DND-41 (cell line): ENCODE measurements around the gene MED12L.
A peak's percentile ranks its signal among the peaks of the same experiment; 100 is the strongest.

Experiments used
- ATAC-seq: fragments of 200-7000 bp; cut with Tn5 transposase; 3 replicates; pipeline ENCODE4 v1.9.1; 2021; ENCODE audit warnings: low read depth; ENCODE audit not compliant: insufficient read depth
- DNase-seq: peaks from one replicate; pipeline ENCODE4 v3.0.0-alpha.2; 2020
- H2AFZ ChIP-seq: 2 replicates; pipeline ENCODE4 v1.6.0; 2012; ENCODE audit warnings: low read depth, low read length
- H3K27ac ChIP-seq: 2 replicates; pipeline ENCODE4 v1.5.1; 2012; ENCODE audit warnings: low read length, inconsistent platforms
- H3K27me3 ChIP-seq: fragments of 200-600 bp; sonication (generic); 2 replicates; pipeline ENCODE4 v1.6.0; 2012; ENCODE audit warnings: low read length, mild to moderate bottlenecking, inconsistent platforms; ENCODE audit not compliant: insufficient read depth, poor library complexity
- H3K36me3 ChIP-seq: 2 replicates; pipeline ENCODE4 v1.5.1; 2012; ENCODE audit warnings: low read length, inconsistent platforms; ENCODE audit not compliant: insufficient read depth
- H3K4me1 ChIP-seq: 2 replicates; pipeline ENCODE4 v1.5.1; 2012; ENCODE audit warnings: mild to moderate bottlenecking, low read length; ENCODE audit not compliant: insufficient read depth
- H3K4me2 ChIP-seq: 2 replicates; pipeline ENCODE4 v1.6.0; 2012; ENCODE audit warnings: mild to moderate bottlenecking, moderate library complexity, low read length, inconsistent platforms; ENCODE audit not compliant: insufficient read depth
- H3K4me3 ChIP-seq, 2 experiments: fragments of 200-600 bp in 1 of 2; shearing (Covaris generic) in 1 of 2; 2 replicates each; pipeline ENCODE4 v1.5.1; 2012 to 2016; ENCODE audit warnings: inconsistent platforms in 2 of 2, low read length in 2 of 2, mild to moderate bottlenecking in 2 of 2, low read depth in 1 of 2, moderate library complexity in 1 of 2
- H3K79me2 ChIP-seq: 2 replicates; pipeline ENCODE4 v1.6.0; 2012; ENCODE audit warnings: low read length, inconsistent platforms; ENCODE audit not compliant: insufficient read depth
- H3K9ac ChIP-seq: 2 replicates; pipeline ENCODE4 v1.6.0; 2012; ENCODE audit warnings: low read depth, mild to moderate bottlenecking, inconsistent platforms, low read length, moderate library complexity
- H3K9me3 ChIP-seq: 2 replicates; pipeline ENCODE4 v1.5.1; 2012; ENCODE audit warnings: low read length, moderate library complexity, mild to moderate bottlenecking, inconsistent platforms; ENCODE audit not compliant: insufficient read depth, severe bottlenecking
- H4K20me1 ChIP-seq: 2 replicates; pipeline ENCODE4 v1.6.0; 2012; ENCODE audit warnings: low read length; ENCODE audit not compliant: insufficient read depth
- EZH2 ChIP-seq: IDR thresholded peaks from 3 replicates; pipeline ENCODE4 v1.6.1; 2012; ENCODE audit warnings: borderline replicate concordance, low read depth, mild to moderate bottlenecking, moderate library complexity, low read length, inconsistent platforms; ENCODE audit not compliant: severe bottlenecking
- TF ChIP-seq, protein P1 (sequence below): IDR thresholded peaks from 2 replicates; pipeline ENCODE4 v1.5.1; 2012; ENCODE audit warnings: borderline replicate concordance, low read length, moderate library complexity, mild to moderate bottlenecking; ENCODE audit not compliant: poor library complexity, severe bottlenecking; ENCODE audit errors: extremely low read depth

Gene MED12L

GRCh38 chr3:151452841-151453240 is 367.4 kb downstream of the MED12L start:
- H3K4me3 ChIP-seq = no peak overlapping the region
- no peak overlapping the region for H3K9ac ChIP-seq
- H3K4me1 ChIP-seq = no peaks in the 10 kb centered on the region
- no peak overlapping the region for H3K4me2 ChIP-seq
- no peaks in the 10 kb centered on the region for H4K20me1 ChIP-seq
- no peaks in the 10 kb centered on the region for H3K36me3 ChIP-seq
- H3K27me3 ChIP-seq = no peaks in the 10 kb centered on the region
- DNase-seq (no peak), ATAC-seq (no peak; the same call in 2 of the 3 replicates)
- H3K79me2 ChIP-seq = no peaks in the 10 kb centered on the region
- no peak overlapping the region for H3K27ac ChIP-seq
- TF ChIP-seq, protein P1, sequence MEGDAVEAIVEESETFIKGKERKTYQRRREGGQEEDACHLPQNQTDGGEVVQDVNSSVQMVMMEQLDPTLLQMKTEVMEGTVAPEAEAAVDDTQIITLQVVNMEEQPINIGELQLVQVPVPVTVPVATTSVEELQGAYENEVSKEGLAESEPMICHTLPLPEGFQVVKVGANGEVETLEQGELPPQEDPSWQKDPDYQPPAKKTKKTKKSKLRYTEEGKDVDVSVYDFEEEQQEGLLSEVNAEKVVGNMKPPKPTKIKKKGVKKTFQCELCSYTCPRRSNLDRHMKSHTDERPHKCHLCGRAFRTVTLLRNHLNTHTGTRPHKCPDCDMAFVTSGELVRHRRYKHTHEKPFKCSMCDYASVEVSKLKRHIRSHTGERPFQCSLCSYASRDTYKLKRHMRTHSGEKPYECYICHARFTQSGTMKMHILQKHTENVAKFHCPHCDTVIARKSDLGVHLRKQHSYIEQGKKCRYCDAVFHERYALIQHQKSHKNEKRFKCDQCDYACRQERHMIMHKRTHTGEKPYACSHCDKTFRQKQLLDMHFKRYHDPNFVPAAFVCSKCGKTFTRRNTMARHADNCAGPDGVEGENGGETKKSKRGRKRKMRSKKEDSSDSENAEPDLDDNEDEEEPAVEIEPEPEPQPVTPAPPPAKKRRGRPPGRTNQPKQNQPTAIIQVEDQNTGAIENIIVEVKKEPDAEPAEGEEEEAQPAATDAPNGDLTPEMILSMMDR = no peak
- no peak for TF ChIP-seq EZH2
- no peak overlapping the region for H2AFZ ChIP-seq
- H3K9me3 ChIP-seq = no peaks in the 10 kb centered on the region

- no peak for TF ChIP-seq EZH2
- TF ChIP-seq, protein P1 = no peak
- Histone ChIP-seq H3K9ac (no peak overlapping the region), H3K4me1 (peaks cover 12% of the 10 kb centered on the region), H3K9me3 (no peaks in the 10 kb centered on the region), H3K4me2 (no peak overlapping the region), H2AFZ (no peak overlapping the region), H3K4me3 (no peak overlapping the region), H3K36me3 (no peaks in the 10 kb centered on the region), H3K79me2 (no peaks in the 10 kb centered on the region), H3K27me3 (no peaks in the 10 kb centered on the region), H4K20me1 (no peaks in the 10 kb centered on the region), H3K27ac (no peak overlapping the region)
- no peak for DNase-seq
- ATAC-seq = no peak
These were observed 370.6 kb downstream of the MED12L start for GRCh38 chr3:151456065-151456464.

DNA sequence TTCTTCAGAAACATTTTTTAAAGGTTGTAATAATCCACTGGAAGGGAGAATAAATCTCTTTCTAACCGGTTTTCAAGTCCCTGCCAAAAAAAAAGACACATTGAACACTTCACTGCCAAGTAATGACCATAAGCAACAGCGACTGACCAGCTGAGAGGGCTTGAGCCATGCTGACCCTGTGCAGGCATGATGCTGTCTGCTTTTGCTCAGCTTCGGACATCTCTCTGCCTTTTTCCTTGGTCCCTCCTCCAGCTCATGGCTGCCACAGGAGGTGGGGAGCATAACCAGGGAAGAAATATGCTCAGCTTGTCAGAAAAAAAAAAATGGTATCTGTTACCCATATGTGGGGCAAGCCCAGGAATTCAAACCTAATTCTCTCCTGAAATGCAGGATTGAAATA is 373.9 kb downstream of the MED12L start:
- H4K20me1 ChIP-seq = no peaks in the 10 kb centered on the region
- no peaks in the 10 kb centered on the region for H3K27me3 ChIP-seq
- no peak overlapping the region for H3K9ac ChIP-seq
- DNase-seq (no peak), ATAC-seq (no peak)
- H3K4me2 ChIP-seq = 0 out of 2 replicates have a peak overlapping the region, but pooled peaks have one; percentile 12
- H3K79me2 ChIP-seq = no peaks in the 10 kb centered on the region
- H3K36me3 ChIP-seq = no peaks in the 10 kb centered on the region
- no peak overlapping the region for H2AFZ ChIP-seq
- no peak overlapping the region for H3K4me3 ChIP-seq
- no peak overlapping the region for H3K27ac ChIP-seq
- no peaks in the 10 kb centered on the region for H3K9me3 ChIP-seq
- H3K4me1 ChIP-seq = peaks cover 19% of the 10 kb centered on the region
- TF ChIP-seq EZH2 = no peak
- TF ChIP-seq, protein P1 = no peak

DNA sequence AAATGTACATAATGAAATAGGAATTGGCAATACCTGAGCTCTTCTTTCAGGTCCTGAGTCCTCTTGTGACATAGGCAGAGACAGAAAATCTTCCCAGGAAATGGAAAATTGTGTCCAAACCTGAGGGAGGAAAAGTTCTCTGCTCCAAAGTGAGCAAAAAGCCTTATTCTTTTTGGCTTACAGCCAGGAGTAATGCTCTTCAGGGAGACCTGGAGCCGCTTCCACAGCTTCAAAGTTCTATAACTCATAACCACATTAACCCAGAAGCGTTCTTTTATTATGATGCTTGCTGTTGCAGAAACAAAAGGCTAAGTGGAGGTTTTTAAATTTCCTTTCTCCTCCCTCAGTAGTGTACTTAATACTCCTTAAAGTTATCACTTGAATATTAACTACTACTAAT is 374.8 kb downstream of the MED12L start:
- Histone ChIP-seq H3K79me2 (no peaks in the 10 kb centered on the region), H2AFZ (peak overlapping the region; percentile 79), H3K27me3 (no peaks in the 10 kb centered on the region), H3K36me3 (no peaks in the 10 kb centered on the region), H4K20me1 (no peaks in the 10 kb centered on the region), H3K27ac (no peak overlapping the region), H3K9ac (peak overlapping the region; percentile 53; the same call in 1 of the 2 replicates), H3K4me1 (peaks cover 19% of the 10 kb centered on the region), H3K9me3 (no peaks in the 10 kb centered on the region), H3K4me2 (peak overlapping the region; percentile 76), H3K4me3 (peak overlapping the region; percentile 27 to 63; a peak in 3 of 4 replicates)
- ATAC-seq (peak; percentile 57; the same call in 1 of the 3 replicates), DNase-seq (no peak)
- no peak for TF ChIP-seq EZH2
